GM12892 (cell line): Measurements from ENCODE around the gene MAML3.
A peak's percentile ranks its signal among the peaks of the same experiment; 100 is the strongest.

ENCODE experiments used
- DNase-seq: peaks from one replicate; pipeline ENCODE4 v3.0.0; 2011; ENCODE audit not compliant: insufficient read length
- FAIRE-seq: peaks from 2 replicates; lab custom pipeline; 2011; peaks lifted over from hg19 to GRCh38; lab: Jason Lieb, UNC
- POLR2A ChIP-seq: IDR thresholded peaks from 2 replicates; pipeline ENCODE4 v1.6.1; 2011; ENCODE audit warnings: low read depth, low read length, control low read depth
- POLR2AphosphoS5 ChIP-seq: IDR thresholded peaks from 2 replicates; pipeline ENCODE4 v1.6.1; 2011; ENCODE audit warnings: low read depth, low read length, control low read depth
- TAF1 ChIP-seq: IDR thresholded peaks from 2 replicates; pipeline ENCODE4 v1.6.1; 2011; ENCODE audit warnings: low read depth, mild to moderate bottlenecking, control low read depth, low read length, borderline replicate concordance

Gene MAML3

DNA sequence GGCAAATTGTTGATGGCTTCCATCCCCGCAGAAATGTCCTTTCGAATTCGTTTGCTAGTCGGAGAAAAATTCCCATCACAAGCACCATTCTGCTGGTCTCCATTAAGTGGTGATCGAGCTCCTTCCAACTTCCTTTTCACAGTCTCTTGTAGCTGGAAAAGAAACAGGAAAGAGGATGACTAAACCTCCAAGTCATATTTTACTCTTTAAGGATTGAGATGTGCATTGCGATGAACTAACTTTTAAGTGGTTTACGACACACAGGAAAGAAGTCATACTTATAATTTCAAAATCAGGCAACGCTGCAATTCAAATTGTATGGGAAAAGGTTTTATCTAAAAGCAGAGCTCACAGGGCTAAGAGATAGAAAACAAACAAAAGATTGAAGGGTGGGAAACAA lies 263.2 kb downstream of the MAML3 start:
- FAIRE-seq (no peak), DNase-seq (no peak)
- no peak for TF ChIP-seq TAF1
- no peak for TF ChIP-seq POLR2AphosphoS5
- no peak for TF ChIP-seq POLR2A

DNA sequence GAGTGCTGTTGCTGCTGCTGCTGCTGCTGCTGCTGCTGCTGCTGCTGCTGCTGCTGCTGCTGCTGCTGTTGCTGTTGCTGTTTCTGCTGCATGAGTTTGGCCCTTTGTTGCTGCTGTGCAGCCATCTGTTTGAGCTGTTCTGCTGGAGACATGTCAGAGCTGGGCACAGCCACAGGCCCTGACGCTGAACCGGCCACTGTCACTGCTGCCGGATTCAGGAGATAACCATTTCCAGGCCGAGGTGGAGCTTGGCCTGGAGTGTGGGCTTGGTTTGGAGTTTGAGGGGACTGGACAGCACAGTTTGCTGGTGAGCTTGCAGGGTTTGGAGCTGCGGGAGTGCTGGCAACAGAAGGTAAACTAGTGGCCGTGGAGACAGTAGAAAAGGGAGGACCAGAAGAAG lies 264.1 kb downstream of the MAML3 start:
- DNase-seq (no peak), FAIRE-seq (no peak)
- no peak for TF ChIP-seq POLR2AphosphoS5
- TF ChIP-seq POLR2A: no peak

DNA sequence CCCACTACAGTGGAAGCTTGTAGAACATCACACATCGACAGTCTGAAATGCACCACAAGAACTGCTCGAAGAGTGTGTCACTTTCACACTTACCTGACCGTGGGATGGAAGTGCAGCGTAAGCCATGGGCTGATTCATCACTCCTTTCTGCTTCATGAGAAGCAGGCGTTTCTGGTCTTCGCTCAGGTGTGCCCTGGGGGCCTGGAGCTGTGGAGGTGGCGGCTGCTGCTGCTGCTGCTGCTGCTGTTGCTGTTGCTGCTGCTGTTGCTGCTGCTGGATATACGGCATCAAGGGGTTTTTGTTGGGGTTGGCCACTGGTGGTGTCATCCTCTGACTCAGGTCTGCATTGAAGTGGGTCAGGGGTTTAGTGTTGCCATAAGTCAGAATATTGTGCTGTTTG lies 264.7 kb downstream of the MAML3 start:
- DNase-seq (no peak), FAIRE-seq (no peak)
- TF ChIP-seq POLR2AphosphoS5 (no peak), POLR2A (no peak), TAF1 (no peak)

GRCh38 chr4:139887962-139888735 lies 265.8 kb downstream of the MAML3 start:
- FAIRE-seq: peak; percentile 33
- no peak for TF ChIP-seq TAF1
- TF ChIP-seq POLR2A: no peak
- no peak for TF ChIP-seq POLR2AphosphoS5
- DNase-seq: peak; percentile 17

- FAIRE-seq (no peak), DNase-seq (no peak)
- no peak for TF ChIP-seq POLR2AphosphoS5
- no peak for TF ChIP-seq TAF1
- TF ChIP-seq POLR2A: no peak
Measured at GRCh38 chr4:139887376-139887802, 266.6 kb downstream of the MAML3 start.

GRCh38 chr4:139886798-139887197 lies 267.2 kb downstream of the MAML3 start:
- TF ChIP-seq POLR2AphosphoS5: no peak
- FAIRE-seq (no peak), DNase-seq (no peak)

GRCh38 chr4:139884438-139884837 lies 269.5 kb downstream of the MAML3 start:
- no peak for FAIRE-seq
- no peak for DNase-seq
- TF ChIP-seq TAF1 (no peak), POLR2A (no peak), POLR2AphosphoS5 (no peak)

- FAIRE-seq: no peak
- DNase-seq: no peak
- no peak for TF ChIP-seq POLR2AphosphoS5
- no peak for TF ChIP-seq TAF1
- TF ChIP-seq POLR2A: no peak
Measured at GRCh38 chr4:139880841-139881240, 273.1 kb downstream of the MAML3 start.

GRCh38 chr4:139878050-139878449 lies 275.9 kb downstream of the MAML3 start:
- DNase-seq (no peak), FAIRE-seq (no peak)
- no peak for TF ChIP-seq TAF1
- TF ChIP-seq POLR2AphosphoS5: no peak
- TF ChIP-seq POLR2A: no peak

- TF ChIP-seq TAF1 (no peak), POLR2AphosphoS5 (no peak), POLR2A (no peak)
- FAIRE-seq (no peak), DNase-seq (no peak)
Measured at GRCh38 chr4:139876337-139876941, 277.5 kb downstream of the MAML3 start.

DNA sequence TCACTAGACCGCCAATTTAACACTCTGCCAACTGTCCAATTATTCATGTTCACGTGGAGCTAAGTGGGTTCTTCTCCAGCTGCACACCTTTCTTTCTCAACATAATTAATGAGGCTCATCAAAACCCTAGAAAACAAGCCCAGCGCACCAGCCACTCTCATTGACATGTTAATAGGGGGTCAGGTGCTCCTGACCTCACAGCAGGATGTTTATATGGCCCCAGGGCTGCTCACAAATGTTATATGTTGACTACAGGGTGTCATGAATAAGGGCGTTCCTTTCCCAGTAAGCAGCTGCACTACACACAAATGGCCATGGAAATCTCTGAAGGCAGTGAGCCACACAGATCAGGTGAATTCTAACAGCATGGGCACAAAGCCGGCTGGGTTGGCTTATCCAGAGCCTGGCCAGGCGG lies 278.6 kb downstream of the MAML3 start:
- TF ChIP-seq POLR2AphosphoS5 (no peak), POLR2A (no peak), TAF1 (no peak)
- FAIRE-seq (no peak), DNase-seq (no peak)

GRCh38 chr4:139873111-139873860 lies 280.7 kb downstream of the MAML3 start:
- TF ChIP-seq POLR2AphosphoS5: no peak
- no peak for TF ChIP-seq POLR2A
- TF ChIP-seq TAF1: no peak
- no peak for FAIRE-seq
- DNase-seq: no peak

GRCh38 chr4:139872274-139872673 lies 281.7 kb downstream of the MAML3 start:
- FAIRE-seq: no peak
- DNase-seq: no peak
- no peak for TF ChIP-seq POLR2AphosphoS5
- no peak for TF ChIP-seq TAF1
- no peak for TF ChIP-seq POLR2A
